GM12891 (cell line): Measurements from ENCODE around the gene DSPP.

Experiments used
- POLR2A ChIP-seq: IDR thresholded peaks from 2 replicates; pipeline ENCODE4 v1.6.1; 2011; ENCODE audit warnings: low read depth, low read length, control low read depth
- POLR2AphosphoS5 ChIP-seq: IDR thresholded peaks from 2 replicates; pipeline ENCODE4 v1.6.1; 2011; ENCODE audit warnings: low read depth, low read length, control low read depth
- POU2F2 ChIP-seq: IDR thresholded peaks from 2 replicates; pipeline ENCODE4 v1.6.1; 2011; ENCODE audit warnings: low read depth, mild to moderate bottlenecking, control low read depth, low read length, moderate library complexity
- SPI1 ChIP-seq: IDR thresholded peaks from 2 replicates; pipeline ENCODE4 v1.6.1; 2011; ENCODE audit warnings: low read depth, low read length, control low read depth
- TAF1 ChIP-seq: IDR thresholded peaks from 2 replicates; pipeline ENCODE4 v1.6.1; 2011; ENCODE audit warnings: low read depth, low read length, control low read depth

DNA sequence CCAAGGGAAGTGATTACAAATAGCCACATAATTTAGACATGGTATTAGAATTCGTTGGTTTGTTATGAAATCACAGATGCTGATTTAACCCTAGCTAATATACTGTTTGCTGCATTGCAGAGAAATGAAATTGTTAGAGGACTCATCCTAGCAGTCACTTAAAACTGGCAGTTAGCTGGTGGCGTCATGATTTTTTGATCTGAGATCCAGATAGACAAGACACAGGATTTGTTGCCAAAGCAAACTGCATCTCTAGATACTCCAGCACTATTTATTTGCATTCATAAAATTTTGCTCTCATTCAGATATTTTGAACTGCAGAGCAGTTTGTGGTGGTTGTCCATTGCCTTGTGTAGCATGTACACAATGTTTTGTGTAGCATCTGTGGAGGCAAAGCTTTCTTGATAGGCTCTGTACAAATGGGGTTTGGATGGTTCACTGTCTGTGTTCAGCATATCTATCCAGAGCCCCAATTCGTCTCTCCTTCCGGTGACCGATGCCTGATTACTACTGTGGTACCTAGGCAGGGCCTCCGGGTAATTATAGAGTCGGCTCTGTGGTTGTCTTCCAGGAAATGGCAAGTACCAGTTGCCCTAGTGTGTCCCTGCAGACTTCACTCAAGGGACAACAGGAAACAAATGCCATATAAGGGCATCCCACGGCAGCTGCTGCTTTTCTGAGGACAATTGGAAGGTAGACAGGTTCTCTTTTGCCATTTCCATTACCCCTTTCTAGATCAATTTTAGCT is 49.1 kb upstream of the DSPP start:
- TF ChIP-seq POLR2A = no peak
- TF ChIP-seq POLR2AphosphoS5 = no peak
- no peak for TF ChIP-seq TAF1
- TF ChIP-seq POU2F2 = no peak
- TF ChIP-seq SPI1 = no peak
